Bronchial epithelial cell (primary cell): ENCODE results near the gene CDHR2. TPM values are rescaled to one million over a fixed set of nuclear protein-coding genes. Genes with fewer than 3 reads are reported as not detected.

Source experiments
- DNase-seq: peaks from one replicate; pipeline ENCODE4 v3.0.0-alpha.2; 2010; ENCODE audit warnings: low read depth
- FAIRE-seq: peaks from 2 replicates; lab custom pipeline; 2011; peaks lifted over from hg19 to GRCh38; lab: Jason Lieb, UNC
- H3K27me3 ChIP-seq: 2 replicates; pipeline ENCODE4 v1.5.1; 2011; ENCODE audit warnings: low read length; ENCODE audit not compliant: control insufficient read depth, insufficient read depth
- H3K36me3 ChIP-seq: 2 replicates; pipeline ENCODE4 v1.5.1; 2011; ENCODE audit warnings: low read length; ENCODE audit not compliant: control insufficient read depth, insufficient read depth
- H3K4me3 ChIP-seq: 2 replicates; pipeline ENCODE4 v1.5.1; 2011; ENCODE audit warnings: mild to moderate bottlenecking, low read depth, low read length, control low read depth
- total RNA-seq: library from RNA; depleted of rRNA; stranded (reverse); fragments of >200 nt; gene quantifications from 2 replicates; pipeline ENCODE4 v1.2.1, GENCODE V29; 2014
- TF ChIP-seq, protein P1 (sequence below): IDR thresholded peaks from 2 replicates; pipeline ENCODE4 v1.5.1; 2011; ENCODE audit warnings: mild to moderate bottlenecking, moderate library complexity, low read length, control low read depth, inconsistent platforms; ENCODE audit not compliant: insufficient read depth, severe bottlenecking

CDHR2 gene
- total RNA-seq, 1 donor from 2014 or later, result under 0.01 TPM

DNA sequence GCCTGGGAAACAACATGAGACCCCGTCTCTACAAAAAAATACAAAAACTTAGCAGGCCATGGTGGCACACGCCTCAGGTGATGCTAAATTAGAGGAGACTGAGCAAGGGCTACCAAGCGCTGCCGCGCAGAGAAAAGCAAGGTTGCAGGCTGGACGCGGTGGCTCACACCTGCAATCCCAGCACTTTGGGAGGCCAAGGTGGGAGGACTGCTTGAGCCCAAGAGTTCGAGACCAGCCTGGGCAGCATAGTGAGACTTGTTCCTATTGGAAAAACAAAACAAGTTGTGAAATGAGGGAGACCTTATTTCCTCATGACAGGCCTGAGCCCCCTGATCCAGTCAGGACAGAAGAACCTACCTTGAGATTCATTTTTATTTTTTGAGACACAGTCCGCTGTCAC, 23.5 kb upstream of the CDHR2 start:
- Histone ChIP-seq H3K27me3 (no peaks in the 10 kb centered on the region), H3K4me3 (no peak overlapping the region), H3K36me3 (peaks cover 23% of the 10 kb centered on the region)
- FAIRE-seq (no peak), DNase-seq (no peak)
- TF ChIP-seq, protein P1, sequence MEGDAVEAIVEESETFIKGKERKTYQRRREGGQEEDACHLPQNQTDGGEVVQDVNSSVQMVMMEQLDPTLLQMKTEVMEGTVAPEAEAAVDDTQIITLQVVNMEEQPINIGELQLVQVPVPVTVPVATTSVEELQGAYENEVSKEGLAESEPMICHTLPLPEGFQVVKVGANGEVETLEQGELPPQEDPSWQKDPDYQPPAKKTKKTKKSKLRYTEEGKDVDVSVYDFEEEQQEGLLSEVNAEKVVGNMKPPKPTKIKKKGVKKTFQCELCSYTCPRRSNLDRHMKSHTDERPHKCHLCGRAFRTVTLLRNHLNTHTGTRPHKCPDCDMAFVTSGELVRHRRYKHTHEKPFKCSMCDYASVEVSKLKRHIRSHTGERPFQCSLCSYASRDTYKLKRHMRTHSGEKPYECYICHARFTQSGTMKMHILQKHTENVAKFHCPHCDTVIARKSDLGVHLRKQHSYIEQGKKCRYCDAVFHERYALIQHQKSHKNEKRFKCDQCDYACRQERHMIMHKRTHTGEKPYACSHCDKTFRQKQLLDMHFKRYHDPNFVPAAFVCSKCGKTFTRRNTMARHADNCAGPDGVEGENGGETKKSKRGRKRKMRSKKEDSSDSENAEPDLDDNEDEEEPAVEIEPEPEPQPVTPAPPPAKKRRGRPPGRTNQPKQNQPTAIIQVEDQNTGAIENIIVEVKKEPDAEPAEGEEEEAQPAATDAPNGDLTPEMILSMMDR, result no peak

DNA sequence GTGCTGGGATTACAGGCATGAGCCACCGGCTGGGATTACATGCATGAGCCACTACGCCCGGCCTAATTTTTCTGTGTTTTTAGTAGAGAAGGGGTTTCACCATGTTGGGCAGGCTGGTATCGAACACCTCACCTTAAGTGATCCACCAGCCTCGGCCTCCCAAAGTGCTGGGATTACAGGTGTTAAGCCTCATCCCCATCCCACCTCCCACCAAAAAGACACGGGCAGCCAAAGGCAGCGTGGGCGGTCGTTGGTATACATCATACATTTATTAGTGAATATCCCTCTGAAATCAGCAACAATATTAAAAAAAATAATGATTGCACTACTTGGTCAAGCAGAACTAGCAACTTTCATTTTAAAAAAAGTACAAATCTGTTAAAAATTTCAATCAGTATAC, 22.7 kb upstream of the CDHR2 start:
- Histone ChIP-seq H3K27me3 (no peaks in the 10 kb centered on the region), H3K4me3 (no peak overlapping the region), H3K36me3 (peaks cover 28% of the 10 kb centered on the region)
- FAIRE-seq, result no peak
- no peak for DNase-seq
- TF ChIP-seq, protein P1, result no peak

DNA sequence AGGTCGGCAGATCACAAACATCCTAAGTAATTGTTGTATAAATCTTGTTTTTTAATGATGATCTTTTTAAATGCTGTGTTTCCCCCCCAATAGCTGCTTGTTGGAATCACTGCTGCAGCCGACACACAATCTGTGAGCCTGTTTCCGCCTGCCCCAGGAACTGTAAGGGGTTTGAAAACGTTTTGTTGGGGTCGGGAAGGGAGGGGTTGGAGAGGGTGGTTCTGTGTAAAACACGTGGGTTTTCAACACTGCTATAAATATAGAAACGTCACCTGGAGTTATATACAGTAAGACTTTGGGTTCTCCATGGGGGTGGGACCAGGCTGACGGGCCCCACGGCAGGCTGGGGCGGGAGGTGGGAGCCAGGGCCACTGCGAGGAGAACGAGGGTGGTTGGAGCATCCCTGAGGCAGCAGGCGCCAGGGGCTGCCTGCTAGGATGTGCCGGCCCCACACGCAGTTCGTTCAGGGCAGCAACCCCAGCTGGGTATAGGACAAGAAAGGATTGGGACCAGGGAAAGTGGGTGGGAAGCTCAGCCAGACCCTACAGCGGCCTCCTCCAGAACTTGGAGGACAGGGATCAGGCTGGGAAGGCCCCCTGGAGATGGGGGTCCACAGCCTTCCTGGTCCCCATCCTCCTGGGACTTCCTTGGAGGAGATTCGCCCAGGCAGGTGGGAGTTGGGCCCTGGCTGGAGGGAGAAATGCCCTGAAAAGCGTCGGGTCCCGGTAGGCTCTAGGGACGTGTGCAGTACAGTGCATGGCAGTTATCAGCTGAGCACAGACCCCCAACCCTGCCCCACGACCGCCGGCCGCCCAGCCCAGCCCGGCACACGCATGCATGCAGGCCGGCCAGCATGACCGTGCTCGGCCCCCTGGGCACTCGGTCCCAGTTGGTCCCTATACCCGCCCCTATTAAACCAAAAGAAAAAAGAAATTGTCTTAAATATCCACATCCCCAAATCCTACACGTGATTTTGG, 21.6 kb upstream of the CDHR2 start:
- TF ChIP-seq, protein P1, result no peak
- H3K36me3 ChIP-seq, result peaks cover 35% of the 10 kb centered on the region
- H3K27me3 ChIP-seq, result no peaks in the 10 kb centered on the region
- no peak for DNase-seq
- no peak for FAIRE-seq
- no peak overlapping the region for H3K4me3 ChIP-seq

DNA sequence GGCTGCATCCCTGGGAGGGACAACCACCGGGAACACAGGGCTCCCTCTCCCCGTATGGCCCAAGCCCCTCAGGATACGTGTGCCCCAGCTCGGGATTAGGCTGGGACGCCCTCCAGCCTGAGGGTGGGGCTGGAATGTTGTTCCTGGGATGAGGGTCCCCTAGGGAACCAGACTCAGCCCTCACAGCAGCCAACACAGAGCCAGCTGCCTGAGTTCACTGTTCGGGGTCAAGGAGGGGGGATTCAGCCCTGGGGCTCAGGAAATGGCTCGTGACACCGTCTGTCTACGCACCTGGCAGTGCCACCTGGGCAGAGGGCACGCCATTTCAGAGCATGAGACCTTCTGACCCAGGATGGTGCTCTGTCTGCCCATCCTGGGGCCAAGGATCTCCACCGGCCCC, 20.8 kb upstream of the CDHR2 start:
- Histone ChIP-seq H3K4me3 (no peak overlapping the region), H3K27me3 (no peaks in the 10 kb centered on the region), H3K36me3 (peaks cover 41% of the 10 kb centered on the region)
- TF ChIP-seq, protein P1, result no peak
- DNase-seq (no peak), FAIRE-seq (no peak)

DNA sequence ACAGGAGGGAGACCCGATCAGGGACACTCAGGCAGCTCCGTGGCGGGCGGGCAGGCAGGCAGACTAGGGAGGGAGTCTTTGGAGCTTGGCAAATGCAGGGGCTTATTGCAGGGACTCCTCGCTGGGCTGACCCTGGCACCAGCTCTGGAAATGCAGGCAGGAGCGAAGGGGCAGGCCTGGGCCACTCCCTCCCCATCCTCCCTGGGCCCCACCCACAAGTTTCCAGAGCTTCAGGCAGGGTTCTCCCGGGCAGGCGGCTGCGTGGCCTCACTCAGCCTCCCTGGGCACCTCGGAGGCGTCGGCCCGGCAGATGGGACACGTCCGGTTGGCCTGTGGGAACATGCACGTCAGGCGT, 20.4 kb upstream of the CDHR2 start:
- TF ChIP-seq, protein P1, result no peak

More for the DNA sequence above, 20.4 kb upstream of the CDHR2 start:
- Histone ChIP-seq H3K36me3 (peaks cover 42% of the 10 kb centered on the region), H3K27me3 (no peaks in the 10 kb centered on the region), H3K4me3 (no peak overlapping the region)
- DNase-seq (no peak), FAIRE-seq (no peak)
